Ovary (tissue), 3 donors: ENCODE data around the gene CCDC61.

Experiments
- CTCF ChIP-seq, 3 donors: fragments of 450-650 bp in 2 of 3; fragments of 200-600 bp in 1 of 3; IDR thresholded peaks; one replicate each; pipeline versions ENCODE4 v1.5.1 to v1.8.0; 2016 to 2022; ENCODE audit warnings: antibody characterized with exemption in 3 of 3, mild to moderate bottlenecking in 1 of 3
- POLR2A ChIP-seq: fragments of 450-650 bp; IDR thresholded peaks from one replicate; pipeline ENCODE4 v1.6.1; 2017; ENCODE audit warnings: antibody characterized with exemption, mild to moderate bottlenecking, moderate library complexity
- donor health status: DM: no; HTN: no; CAD: no.

- TF ChIP-seq CTCF (IDR thresholded peaks at IDR 0.05) = no peak
- no peak for TF ChIP-seq POLR2A
These were observed 71.2 kb downstream of the CCDC61 start for GRCh38 chr19:46066471-46066870.
